ENCODE results near the gene IFITM1. TPM values are rescaled to one million over a fixed set of nuclear protein-coding genes. Genes with fewer than 3 reads are reported as not detected.

The IFITM1 gene
- total and polyA plus RNA-seq, 9 of the 15 experiments (the other 6 are each of a cell fraction or from before 2014, with no cell fraction given) = 691 to 5,579 (median 974) TPM

- TF ChIP-seq MGA (IDR thresholded peaks at IDR 0.05) = 0 out of 2 replicates have a peak, but pooled peaks have one; percentile 20
- TF ChIP-seq POLR2H (tag; IDR thresholded peaks at IDR 0.05; ENCODE audit: low read depth) = peak; percentile 94
- peak; percentile 51 for TF ChIP-seq MEIS2 (IDR thresholded peaks at IDR 0.05; ENCODE audit: partially characterized antibody)
- no peak for TF ChIP-seq MLX (CRISPR knock-in tag; conservative IDR thresholded peaks at IDR 0.05)
- TF ChIP-seq ZNF696 (CRISPR knock-in tag; conservative IDR thresholded peaks at IDR 0.05) = no peak
- TF ChIP-seq CHAMP1 (IDR thresholded peaks at IDR 0.05) = no peak
- no peak for TF ChIP-seq CBFA2T2 (conservative IDR thresholded peaks at IDR 0.05)
- no peak for TF ChIP-seq ZNF507 (tag; conservative IDR thresholded peaks at IDR 0.05)
- no peak for TF ChIP-seq HNRNPUL1 (IDR thresholded peaks at IDR 0.05; ENCODE audit: low read length)
- peak; percentile 17; the same call in 1 of the 2 replicates for TF ChIP-seq CREM (IDR thresholded peaks at IDR 0.05; ENCODE audit: low read depth)
- TF ChIP-seq ZNF165 (CRISPR knock-in tag; IDR thresholded peaks at IDR 0.05; ENCODE audit: borderline replicate concordance) = no peak
- TF ChIP-seq ZNF253 (CRISPR knock-in tag; conservative IDR thresholded peaks at IDR 0.05) = no peak
- TF ChIP-seq NBN (IDR thresholded peaks at IDR 0.05; ENCODE audit: low read depth) = peak; percentile 53; the same call in 1 of the 2 replicates
- TF ChIP-seq E2F3 (CRISPR knock-in tag; IDR thresholded peaks at IDR 0.05) = no peak
These were observed at the start of gene IFITM1 (continued) for GRCh38 chr11:313787-314553.

Data from K562 (cell line).